Measurements from ENCODE around the gene ACTG2. TPM values are rescaled to one million over a fixed set of nuclear protein-coding genes. Genes with fewer than 3 reads are reported as not detected.

The ACTG2 gene
- total and polyA plus RNA-seq, 2 donors (not counting 1 experiment from before 2014, with no cell fraction given): not detected

DNA sequence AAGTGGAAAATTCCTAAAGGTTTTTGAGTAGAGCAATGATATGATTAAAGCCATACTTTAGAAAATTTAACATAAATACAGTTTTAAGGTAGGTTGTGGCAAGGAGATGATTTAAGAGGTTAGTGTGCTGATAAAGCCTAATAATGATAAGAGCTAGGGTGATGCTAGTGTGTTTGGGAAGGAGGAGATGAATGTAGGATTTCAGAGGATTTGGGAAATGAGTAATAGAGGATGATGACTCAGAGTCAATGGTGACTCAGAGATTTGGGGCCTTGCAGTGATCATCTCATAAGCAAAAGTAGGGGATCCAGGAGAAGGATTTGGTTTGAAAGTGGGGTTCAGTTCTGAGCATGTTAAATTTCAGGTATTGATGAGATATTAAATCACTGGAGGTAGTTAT is 40.8 kb upstream of the ACTG2 start:
- Histone ChIP-seq H3K36me3 (replicated peaks in 1 of 2; ENCODE audit: control extremely low read depth in 1 of 2, control insufficient read depth in 1 of 2, extremely low read depth in 1 of 2, insufficient read depth in 2 of 2, low read length in 1 of 2) (peaks cover 6 to 86% of the 10 kb centered on the region in 2 experiments), H4K20me1 (ENCODE audit: control insufficient read depth, insufficient read depth, low read length, poor library complexity, severe bottlenecking) (no peaks in the 10 kb centered on the region), H3K27ac (ENCODE audit: low read length in 2 of 2) (no peak overlapping the region), H3K4me2 (replicated peaks; ENCODE audit: low read depth, low read length, poor library complexity, severe bottlenecking) (no peak overlapping the region), H3K79me2 (ENCODE audit: control insufficient read depth, insufficient read depth, low read length) (no peaks in the 10 kb centered on the region), H3K27me3 (replicated peaks in 1 of 4; ENCODE audit: control extremely low read depth in 1 of 4, control insufficient read depth in 3 of 4, insufficient read depth in 4 of 4, low read length in 3 of 4) (no peaks in the 10 kb centered on the region), H3K9me3 (ENCODE audit: control extremely low read depth in 1 of 3, control insufficient read depth in 2 of 3, insufficient read depth in 1 of 3, low read length in 2 of 3) (no peaks in the 10 kb centered on the region), H3K4me1 (ENCODE audit: control insufficient read depth in 2 of 2, insufficient read depth in 2 of 2, low read length in 2 of 2) (peaks cover 0 to 5% of the 10 kb centered on the region in 2 donors), H3K9ac (ENCODE audit: low read length) (no peak overlapping the region), H3K4me3 (ENCODE audit: control extremely low read depth in 1 of 5, extremely low read depth in 1 of 5, insufficient read depth in 1 of 5, low read depth in 2 of 5, low read length in 4 of 5) (no peak overlapping the region), H2AFZ (ENCODE audit: insufficient read depth, low read depth, low read length, poor library complexity, severe bottlenecking) (no peak overlapping the region)
- no peak for DNase-seq
- POLR2A ChIA-PET: no interaction called here
- Mint-ChIP-seq H3K9me3 (ENCODE audit: insufficient read depth) (no peaks in the 10 kb centered on the region), H3K4me3 (no peak overlapping the region), H3K4me1 (peaks cover 8% of the 10 kb centered on the region), H3K27me3 (no peaks in the 10 kb centered on the region), H3K27ac (no peak overlapping the region)
- intact Hi-C loops (cut with micrococcal nuclease): no loop called here
- no peak for ATAC-seq (ENCODE audit: low read depth)
- TF ChIP-seq, protein P1, sequence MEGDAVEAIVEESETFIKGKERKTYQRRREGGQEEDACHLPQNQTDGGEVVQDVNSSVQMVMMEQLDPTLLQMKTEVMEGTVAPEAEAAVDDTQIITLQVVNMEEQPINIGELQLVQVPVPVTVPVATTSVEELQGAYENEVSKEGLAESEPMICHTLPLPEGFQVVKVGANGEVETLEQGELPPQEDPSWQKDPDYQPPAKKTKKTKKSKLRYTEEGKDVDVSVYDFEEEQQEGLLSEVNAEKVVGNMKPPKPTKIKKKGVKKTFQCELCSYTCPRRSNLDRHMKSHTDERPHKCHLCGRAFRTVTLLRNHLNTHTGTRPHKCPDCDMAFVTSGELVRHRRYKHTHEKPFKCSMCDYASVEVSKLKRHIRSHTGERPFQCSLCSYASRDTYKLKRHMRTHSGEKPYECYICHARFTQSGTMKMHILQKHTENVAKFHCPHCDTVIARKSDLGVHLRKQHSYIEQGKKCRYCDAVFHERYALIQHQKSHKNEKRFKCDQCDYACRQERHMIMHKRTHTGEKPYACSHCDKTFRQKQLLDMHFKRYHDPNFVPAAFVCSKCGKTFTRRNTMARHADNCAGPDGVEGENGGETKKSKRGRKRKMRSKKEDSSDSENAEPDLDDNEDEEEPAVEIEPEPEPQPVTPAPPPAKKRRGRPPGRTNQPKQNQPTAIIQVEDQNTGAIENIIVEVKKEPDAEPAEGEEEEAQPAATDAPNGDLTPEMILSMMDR (IDR thresholded peaks at IDR 0.05): no peak
- no peak for TF ChIP-seq EZH2 (IDR thresholded peaks at IDR 0.05; ENCODE audit: borderline replicate concordance, insufficient read depth, low read depth, low read length, poor library complexity, severe bottlenecking)
- CTCF ChIA-PET: interaction anchor here (0.7 kb wide), 1 partner anchor 535 kb away, joined by 3 read pairs; no protein-coding TSS in a partner anchor

DNA sequence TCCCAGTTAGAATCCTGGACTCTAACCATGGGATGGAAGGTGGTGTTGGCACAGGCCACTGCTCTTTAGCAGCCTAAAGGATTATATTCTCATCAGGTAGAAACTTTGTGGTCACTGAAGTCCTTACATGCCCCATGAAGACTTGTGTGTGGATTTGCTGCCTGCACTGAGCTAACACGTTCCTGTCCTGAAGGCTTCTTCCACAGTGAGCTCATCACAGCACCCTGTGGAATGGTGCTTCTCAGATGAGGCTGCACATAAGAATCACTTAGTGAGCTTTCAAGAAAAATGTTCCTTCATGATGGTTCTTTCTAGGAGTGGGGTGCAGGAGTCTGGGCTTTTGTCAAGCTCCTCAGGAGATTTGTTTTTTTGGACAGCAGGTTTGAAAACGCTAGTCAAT is 37.3 kb upstream of the ACTG2 start:
- Histone ChIP-seq H2AFZ (ENCODE audit: insufficient read depth, low read depth, low read length, poor library complexity, severe bottlenecking) (no peak overlapping the region), H3K27ac (ENCODE audit: low read length in 2 of 2) (no peak overlapping the region), H3K4me1 (ENCODE audit: control insufficient read depth in 2 of 2, insufficient read depth in 2 of 2, low read length in 2 of 2) (peaks cover 0 to 5% of the 10 kb centered on the region in 2 donors), H3K27me3 (replicated peaks in 1 of 4; ENCODE audit: control extremely low read depth in 1 of 4, control insufficient read depth in 3 of 4, insufficient read depth in 4 of 4, low read length in 3 of 4) (no peaks in the 10 kb centered on the region), H3K4me3 (ENCODE audit: control extremely low read depth in 1 of 5, extremely low read depth in 1 of 5, insufficient read depth in 1 of 5, low read depth in 2 of 5, low read length in 4 of 5) (no peak overlapping the region), H3K9me3 (ENCODE audit: control extremely low read depth in 1 of 3, control insufficient read depth in 2 of 3, insufficient read depth in 1 of 3, low read length in 2 of 3) (no peaks in the 10 kb centered on the region), H3K9ac (ENCODE audit: low read length) (no peak overlapping the region), H3K79me2 (ENCODE audit: control insufficient read depth, insufficient read depth, low read length) (no peaks in the 10 kb centered on the region), H3K4me2 (replicated peaks; ENCODE audit: low read depth, low read length, poor library complexity, severe bottlenecking) (no peak overlapping the region), H3K36me3 (replicated peaks in 1 of 2; ENCODE audit: control extremely low read depth in 1 of 2, control insufficient read depth in 1 of 2, extremely low read depth in 1 of 2, insufficient read depth in 2 of 2, low read length in 1 of 2) (peaks cover 9 to 70% of the 10 kb centered on the region in 2 experiments), H4K20me1 (ENCODE audit: control insufficient read depth, insufficient read depth, low read length, poor library complexity, severe bottlenecking) (no peaks in the 10 kb centered on the region)
- intact Hi-C loops (cut with micrococcal nuclease): no loop called here
- TF ChIP-seq EZH2 (IDR thresholded peaks at IDR 0.05; ENCODE audit: borderline replicate concordance, insufficient read depth, low read depth, low read length, poor library complexity, severe bottlenecking): no peak
- TF ChIP-seq, protein P1 (IDR thresholded peaks at IDR 0.05): no peak
- Mint-ChIP-seq H3K4me3 (no peak overlapping the region), H3K27ac (no peak overlapping the region), H3K27me3 (no peaks in the 10 kb centered on the region), H3K4me1 (peaks cover 8% of the 10 kb centered on the region), H3K9me3 (ENCODE audit: insufficient read depth) (no peaks in the 10 kb centered on the region)
- ATAC-seq (ENCODE audit: low read depth) (no peak), DNase-seq (no peak)
- 100% methylated on average over 1 of the region's 2 CpGs for WGBS (ENCODE audit: insufficient coverage)
- CTCF ChIA-PET: no interaction called here
- POLR2A ChIA-PET: no interaction called here

All from B cell (primary cell).